Stimulated activated CD4-positive, alpha-beta T cell treated with anti-CD3 and anti-CD28 coated beads, Interleukin-1b, Interleukin-23, amount 100 ng/mL, for 1 hour (primary cell): Measurements from ENCODE around the gene WNT2B.

ENCODE experiments used
- DNase-seq, 2 donors: peaks; one replicate each; pipeline ENCODE4 v3.0.0-alpha.2; 2020; ENCODE audit warnings: low read depth in 2 of 2

The WNT2B gene

DNA sequence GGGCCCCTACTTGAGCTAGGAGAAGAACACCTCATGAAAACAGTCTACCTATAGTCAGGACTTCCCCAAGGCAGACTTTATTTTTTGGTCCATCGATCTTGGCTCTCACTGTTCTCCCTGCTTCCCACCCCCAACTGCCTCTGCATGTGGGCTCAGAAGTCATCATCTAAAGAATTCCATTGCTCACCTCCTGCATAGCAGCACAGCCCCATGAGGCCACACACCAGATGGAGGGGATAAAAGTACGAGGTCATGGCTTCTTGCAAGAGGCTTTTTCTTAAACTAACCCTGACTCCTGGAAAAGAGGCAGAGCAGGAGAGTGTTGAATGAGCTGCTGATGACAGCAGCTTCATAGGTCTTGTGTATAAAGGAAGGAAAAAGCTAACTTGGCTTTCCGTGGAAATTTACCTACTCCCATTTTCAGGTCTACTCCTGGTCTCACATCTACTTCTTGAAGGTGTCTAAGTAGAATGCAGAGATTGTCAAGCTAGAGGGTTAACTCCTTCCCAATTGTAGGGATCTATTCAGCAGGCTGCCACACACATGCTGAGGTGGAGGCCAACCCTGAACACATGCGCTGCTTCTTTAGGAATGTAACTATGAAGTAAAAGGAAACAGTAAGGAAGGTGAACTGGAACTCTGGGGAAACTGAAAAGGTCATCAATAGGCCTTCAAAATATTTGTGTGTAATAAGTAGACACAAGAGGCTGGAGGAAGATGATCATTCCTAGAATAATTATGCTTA lies 18.7 kb downstream of the WNT2B start:
- DNase-seq = no peak

DNA sequence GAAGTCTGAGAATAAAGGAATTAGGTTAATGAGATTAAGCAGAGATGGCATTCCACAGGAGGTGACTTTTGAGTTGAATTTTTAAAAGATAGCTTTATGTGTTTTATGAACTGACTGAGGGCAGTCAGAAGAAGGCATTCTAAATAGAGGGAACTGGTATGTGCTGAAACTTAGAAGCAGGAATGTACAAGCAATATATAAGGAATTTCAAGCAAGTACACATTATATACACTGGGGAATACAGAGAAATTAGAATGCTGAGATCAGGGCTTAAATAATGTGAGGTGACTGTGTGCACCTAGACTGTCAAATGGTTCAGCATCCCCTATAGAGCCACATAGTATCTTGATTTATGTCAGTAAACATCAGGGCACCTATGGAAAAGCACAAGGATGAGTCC lies 19.3 kb downstream of the WNT2B start:
- DNase-seq = no peak

- no peak for DNase-seq
Measured at GRCh38 chr1:112529301-112529700, 20.5 kb downstream of the WNT2B start.

GRCh38 chr1:112530832-112531231 lies 22.1 kb downstream of the WNT2B start:
- DNase-seq = no peak

DNA sequence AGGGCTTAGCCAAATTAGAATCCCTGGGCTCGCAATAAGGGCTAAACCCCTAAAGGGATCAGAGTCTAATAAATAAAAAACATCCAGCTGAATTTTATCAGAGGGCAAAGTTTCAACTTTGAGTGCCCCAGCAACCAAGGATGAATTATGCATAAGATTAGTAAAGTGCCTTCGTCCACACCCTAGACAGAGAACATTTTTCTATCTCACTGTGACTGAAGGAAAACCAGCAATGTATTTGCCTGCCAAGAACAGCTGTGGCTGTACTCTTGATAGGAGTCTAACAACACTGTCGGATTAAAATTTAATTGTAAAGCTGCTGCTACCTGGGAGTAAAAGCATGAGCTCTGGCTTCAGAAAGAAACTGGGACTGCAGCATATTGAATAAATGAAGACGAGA lies 23.3 kb downstream of the WNT2B start:
- no peak for DNase-seq

GRCh38 chr1:112533029-112533428 lies 24.3 kb downstream of the WNT2B start:
- DNase-seq = no peak

DNA sequence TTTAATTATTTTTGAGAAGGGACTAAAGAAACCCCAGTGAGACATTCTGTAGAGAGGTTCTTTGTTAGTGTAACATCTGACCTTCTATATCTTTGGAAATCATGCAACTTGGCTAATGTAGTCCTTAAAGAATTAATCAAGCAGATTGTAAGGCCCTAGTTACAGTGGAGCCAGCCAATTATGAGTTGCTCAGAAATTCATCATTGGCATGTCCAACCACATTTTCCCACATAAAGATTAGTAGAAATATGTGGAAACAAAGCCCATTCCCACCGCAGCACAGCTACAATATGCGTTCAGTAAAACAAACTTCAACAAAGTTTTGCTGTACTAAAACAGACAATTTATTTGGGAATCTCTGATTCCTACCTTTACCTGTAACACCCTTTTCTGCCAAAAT lies 27.8 kb downstream of the WNT2B start:
- DNase-seq = no peak

GRCh38 chr1:112537456-112537855 lies 28.7 kb downstream of the WNT2B start:
- no peak for DNase-seq

DNA sequence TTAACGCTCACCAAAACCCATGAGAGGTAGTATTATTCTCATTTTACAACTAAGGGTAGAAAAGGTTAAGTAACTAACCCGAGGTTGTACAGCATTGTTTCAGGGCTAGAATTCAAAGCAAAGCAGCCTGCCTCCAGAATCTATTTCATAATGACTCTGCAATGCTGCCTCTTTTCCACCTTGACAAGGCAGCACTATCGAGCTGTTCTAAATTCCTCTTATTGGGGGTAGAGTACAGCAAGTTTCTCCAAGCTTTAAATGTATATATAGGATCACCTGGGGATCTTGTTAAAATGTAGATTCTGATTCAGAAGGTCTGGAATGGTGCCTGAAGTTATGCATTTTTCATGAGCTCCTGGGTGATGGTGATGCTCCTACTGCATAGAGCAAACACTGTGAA lies 30.1 kb downstream of the WNT2B start:
- no peak for DNase-seq

DNA sequence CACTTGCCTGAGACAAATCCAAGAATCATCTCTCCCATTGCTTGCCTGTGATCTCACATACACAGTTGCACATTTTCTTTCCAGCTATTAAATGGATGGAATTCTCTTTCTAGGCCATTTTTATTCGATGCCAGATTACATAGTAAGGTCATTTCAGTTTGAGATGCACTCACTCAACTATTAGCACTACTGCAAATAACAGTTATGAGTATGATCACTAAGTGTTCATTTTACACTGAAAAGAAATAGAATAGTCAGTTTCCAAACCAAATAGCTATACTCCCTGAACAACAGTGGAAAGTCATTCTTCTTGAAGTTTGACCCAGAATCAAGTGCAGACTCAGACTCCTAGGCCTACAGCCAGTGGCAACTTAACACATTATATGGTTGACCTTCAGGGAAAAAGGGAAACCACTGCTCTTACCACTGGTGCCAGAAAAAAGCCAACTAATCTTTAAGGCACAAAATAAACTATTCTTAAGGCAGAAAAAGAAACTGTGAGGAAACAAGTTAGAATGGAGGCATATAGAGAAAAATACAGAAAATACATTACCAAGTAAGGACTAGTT lies 31.5 kb downstream of the WNT2B start:
- no peak for DNase-seq

GRCh38 chr1:112541299-112541698 lies 32.5 kb downstream of the WNT2B start:
- no peak for DNase-seq

DNA sequence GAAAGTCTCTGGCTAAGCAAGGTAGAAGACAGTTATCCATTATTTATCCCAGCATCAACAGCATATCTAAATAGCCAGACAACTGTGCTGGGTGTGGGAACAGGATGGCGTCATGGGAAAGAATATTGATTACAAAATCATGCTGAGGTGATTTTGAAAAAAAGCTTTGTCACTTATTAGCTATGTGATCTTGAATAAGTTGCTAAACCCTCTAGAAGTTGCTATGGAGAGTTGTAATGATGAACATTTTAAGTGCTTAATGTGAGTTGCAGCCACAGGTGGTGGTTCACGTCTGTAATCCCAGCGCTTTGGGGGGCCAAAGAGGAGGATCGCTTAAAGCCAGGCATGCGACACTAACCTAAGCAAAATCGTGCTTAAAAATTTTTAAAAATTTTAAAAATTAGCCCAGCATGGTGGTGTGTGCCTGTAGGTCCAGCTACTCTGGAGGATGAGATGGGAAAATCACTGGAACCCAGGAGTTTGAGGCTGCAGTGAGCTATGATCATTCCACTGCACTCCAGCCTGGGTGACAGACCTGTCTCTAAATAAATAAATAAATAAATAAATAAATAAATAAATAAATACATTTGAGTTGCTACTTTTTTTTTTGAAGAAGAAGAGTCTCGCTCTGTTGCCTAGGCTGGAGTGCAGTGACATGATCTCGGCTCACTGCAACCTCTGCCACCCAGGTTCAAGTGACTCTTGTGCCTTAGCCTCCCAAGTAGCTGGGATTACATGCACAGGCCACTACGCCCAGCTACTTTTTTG lies 33.6 kb downstream of the WNT2B start:
- no peak for DNase-seq

DNA sequence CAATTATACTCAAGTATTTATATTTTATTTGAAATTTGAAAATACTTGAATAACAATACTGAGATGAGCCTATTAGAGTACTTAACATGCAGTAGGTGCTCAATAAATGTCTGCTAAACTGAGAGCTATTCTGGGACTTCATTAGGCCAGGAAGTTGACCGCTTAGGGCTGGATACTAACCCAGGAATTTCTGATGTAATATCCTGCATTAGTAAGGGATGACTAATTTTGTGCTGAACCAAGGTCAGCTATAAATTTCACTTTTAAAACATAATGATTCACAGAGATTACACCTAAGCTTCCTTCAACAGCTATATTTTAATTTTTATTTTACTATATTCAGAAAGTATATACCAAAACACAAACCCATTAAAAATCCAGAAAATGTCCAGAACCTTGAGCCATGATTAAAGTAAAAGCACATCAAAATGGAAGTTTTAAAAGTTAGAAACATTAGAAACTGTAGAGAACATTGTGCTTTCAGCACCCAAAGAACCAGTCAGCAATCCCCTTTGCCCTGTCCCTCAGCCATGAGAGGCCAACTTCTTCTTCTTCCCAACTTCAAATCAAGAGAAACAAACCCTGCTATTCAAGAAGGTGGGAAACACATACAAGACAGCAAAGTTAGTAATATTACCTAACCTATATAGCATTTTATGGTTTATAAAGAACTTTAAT lies 35.4 kb downstream of the WNT2B start:
- DNase-seq = no peak

- DNase-seq = no peak
Measured at GRCh38 chr1:112544751-112545150, 36.0 kb downstream of the WNT2B start.

DNA sequence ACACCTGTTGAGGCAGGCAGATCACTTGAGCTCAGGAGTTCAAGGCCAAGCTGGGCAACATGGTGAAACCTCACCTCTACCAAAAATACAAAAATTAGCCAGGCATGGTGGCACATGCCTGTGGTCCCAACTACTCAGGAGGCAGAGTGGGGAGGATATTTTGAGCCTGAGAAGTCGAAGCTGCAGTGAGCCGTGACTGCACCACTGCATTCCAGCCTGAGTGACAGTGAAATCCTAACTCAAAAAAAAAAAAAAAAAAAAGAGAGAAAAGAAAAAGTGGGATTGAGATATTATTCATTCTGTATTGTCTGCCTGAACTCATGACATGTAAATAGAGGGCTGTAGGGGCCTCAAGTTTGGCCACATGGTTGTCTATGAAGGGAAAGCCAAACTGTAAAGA lies 37.3 kb downstream of the WNT2B start:
- DNase-seq = no peak

- DNase-seq = no peak
Measured at GRCh38 chr1:112548547-112548946, 39.8 kb downstream of the WNT2B start.

DNA sequence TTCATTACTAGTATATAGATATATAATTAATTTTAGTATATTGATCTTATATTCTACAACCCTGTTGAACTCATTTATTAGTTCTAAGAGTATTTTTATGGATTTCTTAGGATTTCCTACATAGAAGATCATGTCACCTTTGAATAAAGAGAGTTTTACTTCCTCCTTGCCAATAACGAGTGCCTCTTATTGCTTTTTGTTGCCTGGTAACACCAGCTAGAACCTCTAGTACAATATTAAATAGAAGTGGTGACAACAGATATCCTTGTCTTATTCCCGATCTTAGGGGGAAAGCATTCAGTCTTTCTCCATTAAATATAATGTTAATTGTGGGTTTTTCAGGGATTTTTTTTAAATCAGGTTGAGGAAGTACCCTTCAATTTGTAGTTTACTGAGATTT lies 40.8 kb downstream of the WNT2B start:
- DNase-seq = no peak

GRCh38 chr1:112554411-112554810 lies 45.6 kb downstream of the WNT2B start:
- no peak for DNase-seq

- DNase-seq = no peak
Measured at GRCh38 chr1:112557385-112557784, 48.6 kb downstream of the WNT2B start.

- no peak for DNase-seq
Measured at GRCh38 chr1:112558634-112559033, 49.9 kb downstream of the WNT2B start.

DNA sequence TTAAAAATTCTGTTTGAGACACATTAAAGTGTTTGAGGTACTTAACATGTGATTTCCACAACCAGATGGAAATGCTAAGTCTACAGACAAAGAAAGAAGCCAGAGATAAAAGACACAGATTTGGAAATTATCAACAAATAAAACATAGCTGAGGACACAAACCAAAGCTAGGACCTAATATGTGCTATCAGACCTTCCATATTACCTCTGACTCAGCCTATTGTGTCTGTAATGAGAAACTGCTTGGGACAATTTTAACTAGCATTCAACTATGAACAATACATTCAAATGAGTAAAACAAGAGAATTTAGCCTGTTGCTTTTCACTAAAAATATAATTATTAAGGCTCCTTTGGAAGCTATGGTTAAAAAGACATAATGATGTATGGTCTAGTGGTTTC lies 54.6 kb downstream of the WNT2B start:
- DNase-seq = no peak

DNA sequence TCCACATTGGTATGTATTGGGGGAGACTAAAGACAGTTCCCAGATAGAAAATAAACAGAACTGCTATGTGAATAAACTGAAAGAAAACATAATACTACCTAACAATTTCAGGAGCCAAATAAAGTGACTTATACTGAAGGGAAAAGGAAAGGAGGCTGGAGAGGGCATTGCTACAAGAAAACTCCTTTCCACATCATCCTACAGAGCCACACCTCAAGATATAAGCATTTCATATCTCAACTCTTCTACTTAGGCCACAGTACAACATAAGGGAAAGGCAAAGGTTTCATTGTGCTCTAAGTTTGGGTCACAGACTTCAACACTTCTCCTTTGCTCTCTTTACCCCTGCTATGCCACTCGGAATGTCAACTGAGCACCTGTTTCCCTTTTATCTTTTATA lies 55.3 kb downstream of the WNT2B start:
- no peak for DNase-seq

DNA sequence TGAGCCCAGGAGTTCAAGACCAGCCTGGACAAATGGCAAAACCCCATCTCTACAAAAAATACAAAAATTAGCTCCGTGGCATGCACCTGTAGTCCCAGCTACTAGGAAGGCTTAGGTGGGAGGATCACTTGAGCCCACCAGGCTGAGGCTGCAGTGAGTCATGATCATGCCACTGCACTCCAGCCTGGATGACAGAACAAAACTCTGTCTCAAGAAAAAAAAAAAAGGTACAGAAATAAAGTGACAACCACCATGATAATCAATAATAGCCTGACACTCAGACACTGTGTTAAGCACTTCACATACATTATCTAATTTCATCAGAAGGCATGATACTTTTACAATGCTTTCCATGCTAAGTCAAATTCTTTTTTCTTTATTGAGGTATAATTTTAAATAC lies 57.0 kb downstream of the WNT2B start:
- no peak for DNase-seq
